ENCODE data around the gene PHIP. TPM values are rescaled to one million over a fixed set of nuclear protein-coding genes. Genes with fewer than 3 reads are reported as not detected.

Gene PHIP
- total RNA-seq, 1 experiment from 2014 or later: 22.6 TPM

GRCh38 chr6:78995946-78996345 is 82.1 kb downstream of the PHIP start:
- H3K36me3 ChIP-seq (ENCODE audit: control insufficient read depth in 1 of 2, insufficient read depth in 2 of 2, low read length in 2 of 2): peaks cover 26 to 52% of the 10 kb centered on the region in 2 experiments
- ATAC-seq (no peak), DNase-seq (ENCODE audit: low read depth, low spot score) (no peak)
- POLR2A ChIA-PET: no interaction called here
- no peaks in the 10 kb centered on the region for H3K79me2 ChIP-seq (ENCODE audit: insufficient read depth, low read length)
- no peaks in the 10 kb centered on the region for H3K9me3 ChIP-seq (ENCODE audit: control insufficient read depth in 1 of 2, insufficient read depth in 1 of 2, low read depth in 1 of 2, low read length in 2 of 2)
- TF ChIP-seq ZFX (IDR thresholded peaks at IDR 0.05) (no peak), CEBPB (IDR thresholded peaks at IDR 0.05; ENCODE audit: low read depth) (no peak), SIN3A (IDR thresholded peaks at IDR 0.05; ENCODE audit: low read depth) (no peak), TCF7L2 (IDR thresholded peaks at IDR 0.05; ENCODE audit: borderline replicate concordance, extremely low read depth, insufficient read depth, insufficient read length) (no peak), POLR2A (IDR thresholded peaks at IDR 0.05; ENCODE audit: borderline replicate concordance, extremely low read depth, insufficient read depth, insufficient read length) (no peak), SP1 (IDR thresholded peaks at IDR 0.05; ENCODE audit: low read depth) (no peak), ELF1 (IDR thresholded peaks at IDR 0.05; ENCODE audit: borderline replicate concordance, low read depth) (no peak)
- intact Hi-C loops (cut with micrococcal nuclease): no loop called here
- BruUV-seq (replicated peaks): no TSS peak
- no peak overlapping the region for H3K4me3 ChIP-seq (replicated peaks in 1 of 2; ENCODE audit: low read depth in 1 of 2, low read length in 2 of 2)
- H3K27ac ChIP-seq (ENCODE audit: low read depth, low read length): no peak overlapping the region
- no peaks in the 10 kb centered on the region for H4K20me1 ChIP-seq (ENCODE audit: insufficient read depth)
- H2AFZ ChIP-seq (ENCODE audit: low read depth, low read length, poor library complexity, severe bottlenecking): no peak overlapping the region
- no peak overlapping the region for H3K4me2 ChIP-seq (ENCODE audit: low read length)
- no peak overlapping the region for H3K9ac ChIP-seq (ENCODE audit: low read length)
- H3K9me2 ChIP-seq (ENCODE audit: insufficient read depth): no peaks in the 10 kb centered on the region
- RAD21 ChIA-PET (ENCODE audit: low non-redundant PET in 1 of 2, low total read pairs in 2 of 2, uncharacterized antibody in 2 of 2, unreplicated experiment in 2 of 2): no interaction called here
- no peaks in the 10 kb centered on the region for H3K4me1 ChIP-seq (ENCODE audit: control insufficient read depth in 1 of 2, insufficient read depth in 2 of 2, low read length in 2 of 2)
- CTCF ChIA-PET: no interaction called here
- no peaks in the 10 kb centered on the region for H3K27me3 ChIP-seq (ENCODE audit: insufficient read depth, low read length)

GRCh38 chr6:78995346-78995745 is 82.7 kb downstream of the PHIP start:
- BruUV-seq (replicated peaks): no TSS peak
- H3K4me3 ChIP-seq (replicated peaks in 1 of 2; ENCODE audit: low read depth in 1 of 2, low read length in 2 of 2): no peak overlapping the region
- H3K4me1 ChIP-seq (ENCODE audit: control insufficient read depth in 1 of 2, insufficient read depth in 2 of 2, low read length in 2 of 2): no peaks in the 10 kb centered on the region
- no peaks in the 10 kb centered on the region for H4K20me1 ChIP-seq (ENCODE audit: insufficient read depth)
- POLR2A ChIA-PET: no interaction called here
- H3K36me3 ChIP-seq (ENCODE audit: control insufficient read depth in 1 of 2, insufficient read depth in 2 of 2, low read length in 2 of 2): peaks cover 30 to 54% of the 10 kb centered on the region in 2 experiments
- ATAC-seq (no peak), DNase-seq (ENCODE audit: low read depth, low spot score) (no peak)
- no peaks in the 10 kb centered on the region for H3K9me2 ChIP-seq (ENCODE audit: insufficient read depth)
- H3K27me3 ChIP-seq (ENCODE audit: insufficient read depth, low read length): no peaks in the 10 kb centered on the region
- intact Hi-C loops (cut with micrococcal nuclease): no loop called here
- no peak overlapping the region for H2AFZ ChIP-seq (ENCODE audit: low read depth, low read length, poor library complexity, severe bottlenecking)
- TF ChIP-seq POLR2AphosphoS5 (IDR thresholded peaks at IDR 0.05; ENCODE audit: low read depth, low read length) (no peak), SRF (IDR thresholded peaks at IDR 0.05; ENCODE audit: low read depth) (no peak), ATF3 (IDR thresholded peaks at IDR 0.05) (no peak), ZBTB33 (IDR thresholded peaks at IDR 0.05; ENCODE audit: extremely low read depth, insufficient replicate concordance, low read length) (no peak), CTCF (IDR thresholded peaks at IDR 0.05 in 2 of 3, conservative IDR thresholded peaks at IDR 0.05 in 1 of 3; ENCODE audit: borderline replicate concordance in 1 of 3, insufficient read depth in 1 of 3, low read depth in 2 of 3, low read length in 2 of 3) (no peak), EZH2 (IDR thresholded peaks at IDR 0.05) (no peak), EZH2phosphoT487 (IDR thresholded peaks at IDR 0.05; ENCODE audit: borderline replicate concordance) (no peak), SIN3A (IDR thresholded peaks at IDR 0.05; ENCODE audit: low read depth) (no peak), CEBPB (IDR thresholded peaks at IDR 0.05; ENCODE audit: low read depth) (no peak), ELF1 (IDR thresholded peaks at IDR 0.05; ENCODE audit: borderline replicate concordance, low read depth) (no peak), MAX (IDR thresholded peaks at IDR 0.05) (no peak), RAD21 (IDR thresholded peaks at IDR 0.05; ENCODE audit: low read depth) (no peak)
- H3K4me2 ChIP-seq (ENCODE audit: low read length): no peak overlapping the region
- H3K27ac ChIP-seq (ENCODE audit: low read depth, low read length): no peak overlapping the region
- no peaks in the 10 kb centered on the region for H3K79me2 ChIP-seq (ENCODE audit: insufficient read depth, low read length)
- RAD21 ChIA-PET (ENCODE audit: low non-redundant PET in 1 of 2, low total read pairs in 2 of 2, uncharacterized antibody in 2 of 2, unreplicated experiment in 2 of 2): no interaction called here
- H3K9me3 ChIP-seq (ENCODE audit: control insufficient read depth in 1 of 2, insufficient read depth in 1 of 2, low read depth in 1 of 2, low read length in 2 of 2): no peaks in the 10 kb centered on the region
- CTCF ChIA-PET: no interaction called here
- H3K9ac ChIP-seq (ENCODE audit: low read length): no peak overlapping the region

Data from HCT116 (cell line).